ENCODE data around the gene NLRX1.
"Not testable (repeated sequence)": the region's sequence is repeated elsewhere in the genome, so short reads cannot be mapped to it uniquely, and the experiment has no call there.

The NLRX1 gene

GRCh38 chr11:119209186-119209585, 40.7 kb downstream of the NLRX1 start:
- DNase-seq (ENCODE audit: low spot score): no peak

- no peak for DNase-seq (ENCODE audit: low spot score)
Observed at GRCh38 chr11:119210050-119210449, 41.5 kb downstream of the NLRX1 start.

DNA sequence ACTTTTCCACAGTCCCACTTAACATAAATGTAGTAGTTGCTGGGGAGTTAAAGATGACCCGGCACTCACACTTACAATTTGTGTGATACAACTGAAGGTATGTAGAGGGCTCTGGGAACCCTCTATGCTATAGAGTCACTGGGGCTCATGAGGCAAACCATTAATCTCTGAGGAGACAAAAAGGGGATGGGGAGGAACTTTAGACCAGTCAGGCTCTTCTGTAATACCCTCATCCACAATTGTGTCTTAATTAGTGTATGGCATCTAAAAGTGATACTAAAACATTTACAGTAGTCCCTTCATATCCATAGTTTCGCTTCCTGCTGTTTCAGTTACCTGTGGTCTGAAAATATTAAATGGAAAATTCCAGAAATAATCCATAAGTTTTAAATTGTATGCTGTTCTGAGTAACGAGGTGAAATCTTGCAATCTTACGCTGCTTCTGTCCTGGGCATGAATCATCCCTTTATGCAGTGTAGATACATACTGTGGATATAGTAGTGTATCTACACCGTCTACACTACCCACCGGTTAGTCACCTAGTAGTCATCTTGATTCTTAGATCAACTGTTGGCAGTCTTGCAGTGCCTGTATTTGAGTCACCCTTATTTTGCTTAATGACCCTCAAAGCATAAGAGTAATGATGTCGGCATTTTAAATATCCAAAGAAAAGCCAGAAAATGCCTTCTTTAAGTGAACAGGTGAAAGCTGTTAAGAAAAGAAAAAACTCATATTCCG, 49.8 kb downstream of the NLRX1 start:
- DNase-seq (ENCODE audit: low spot score): no peak

- DNase-seq (ENCODE audit: low spot score): peak; percentile 37
Observed at GRCh38 chr11:119222308-119222707, 53.8 kb downstream of the NLRX1 start.

GRCh38 chr11:119222891-119223290, 54.4 kb downstream of the NLRX1 start:
- no peak for DNase-seq (ENCODE audit: low spot score)

GRCh38 chr11:119223856-119224255, 55.3 kb downstream of the NLRX1 start:
- DNase-seq (ENCODE audit: low spot score): no peak

DNA sequence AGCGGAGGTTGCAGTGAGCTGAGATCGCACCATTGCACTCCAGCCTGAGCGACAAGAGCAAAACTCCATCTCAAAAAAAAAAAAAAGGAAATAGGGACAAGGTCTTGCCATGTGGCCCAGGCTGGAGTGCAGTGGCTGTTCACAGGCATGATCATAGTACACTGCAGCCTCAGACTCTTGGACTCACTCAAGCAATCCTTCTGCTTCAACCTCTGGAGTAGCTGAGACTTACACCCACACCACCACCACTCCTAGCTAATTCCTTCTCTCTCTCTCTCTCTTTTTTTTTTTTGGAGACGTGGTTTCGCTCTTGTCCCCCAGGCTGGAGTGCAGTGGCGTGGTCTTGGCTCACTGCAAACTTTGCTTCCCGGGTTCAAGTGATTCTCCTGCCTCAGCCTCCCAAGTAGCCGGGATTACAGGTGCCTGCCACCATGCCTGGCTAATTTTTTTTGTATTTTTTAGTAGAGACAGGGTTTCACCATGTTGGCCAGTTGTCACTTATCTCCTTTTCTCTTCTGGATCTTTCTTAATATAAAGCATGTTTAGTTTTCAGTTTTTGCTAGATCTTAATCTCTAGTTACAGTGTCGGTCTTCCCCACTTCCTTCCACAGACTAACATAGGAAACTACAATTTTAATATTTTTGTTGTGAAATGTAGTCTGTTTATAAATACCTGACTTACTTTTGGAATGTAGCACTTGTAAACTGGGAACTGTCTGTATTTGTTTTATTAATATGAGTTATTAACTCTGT, 60.2 kb downstream of the NLRX1 start:
- not testable (repeated sequence) for DNase-seq (ENCODE audit: low spot score)

- DNase-seq (ENCODE audit: low spot score): no peak
Observed at GRCh38 chr11:119229288-119229672, 60.8 kb downstream of the NLRX1 start.

DNA sequence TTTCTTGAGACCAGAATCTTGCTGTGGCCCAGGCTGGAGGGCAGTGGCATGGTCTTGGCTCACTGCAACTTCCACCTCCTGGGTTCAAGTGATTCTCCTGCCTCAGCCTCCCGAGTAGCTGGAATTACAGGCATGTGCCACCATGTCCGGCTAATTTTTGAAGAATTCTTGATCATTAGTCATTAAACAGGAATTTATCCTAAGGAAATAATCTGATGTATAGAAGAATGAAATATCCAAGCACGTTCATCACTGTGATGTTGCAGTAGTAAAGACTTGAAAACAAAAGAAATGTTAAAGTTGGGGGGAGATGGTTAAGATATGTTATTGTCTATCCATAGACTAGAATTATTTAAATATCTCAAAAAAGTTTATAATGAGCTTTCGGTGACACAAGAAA, 61.2 kb downstream of the NLRX1 start:
- no peak for DNase-seq (ENCODE audit: low spot score)

Measured in putamen (tissue), 1 donor.